ENCODE data around the gene SEC11A.

SEC11A gene

GRCh38 chr15:84671211-84671610 is 44.7 kb downstream of the SEC11A start:
- Mint-ChIP-seq H3K27me3 (no peaks in the 10 kb centered on the region), H3K9me3 (no peaks in the 10 kb centered on the region), H3K27ac (peak overlapping the region; percentile 5), H3K4me1 (peaks cover 32% of the 10 kb centered on the region), H3K4me3 (no peak overlapping the region), H3K36me3 (ENCODE audit: low read depth) (peaks cover 34% of the 10 kb centered on the region)
- DNase-seq = no peak
- ATAC-seq = no peak

DNA sequence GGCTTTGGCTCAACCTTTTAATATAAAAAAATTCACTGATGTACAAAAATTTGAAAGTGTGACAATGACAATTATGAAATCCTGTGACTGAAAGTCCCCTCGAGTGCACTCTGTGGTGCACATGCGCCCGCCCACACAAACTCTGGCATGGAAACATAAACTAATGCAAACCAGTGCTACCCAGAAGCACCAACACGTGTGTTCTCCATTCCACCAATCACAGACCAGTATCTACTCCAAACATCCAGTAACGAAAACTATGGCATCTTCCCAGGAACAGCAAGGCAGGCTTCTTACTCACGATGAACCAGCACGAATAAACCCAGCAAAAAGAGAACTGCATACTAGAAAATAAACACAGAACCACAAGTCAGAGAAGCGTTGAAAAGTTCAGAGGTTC is 46.2 kb downstream of the SEC11A start:
- Mint-ChIP-seq H3K4me3 (no peak overlapping the region), H3K36me3 (ENCODE audit: low read depth) (peaks cover 38% of the 10 kb centered on the region), H3K27ac (peak overlapping the region; percentile 68), H3K27me3 (no peaks in the 10 kb centered on the region), H3K4me1 (peaks cover 35% of the 10 kb centered on the region), H3K9me3 (no peaks in the 10 kb centered on the region)
- ATAC-seq (peak; percentile 55), DNase-seq (peak; percentile 61)

- Mint-ChIP-seq H3K4me1 (peaks cover 34% of the 10 kb centered on the region), H3K9me3 (no peaks in the 10 kb centered on the region), H3K36me3 (ENCODE audit: low read depth) (peaks cover 39% of the 10 kb centered on the region), H3K27ac (peak overlapping the region; percentile 68), H3K4me3 (no peak overlapping the region), H3K27me3 (no peaks in the 10 kb centered on the region)
- no peak for ATAC-seq
- no peak for DNase-seq
Measured at GRCh38 chr15:84668221-84668982, 47.5 kb downstream of the SEC11A start.

DNA sequence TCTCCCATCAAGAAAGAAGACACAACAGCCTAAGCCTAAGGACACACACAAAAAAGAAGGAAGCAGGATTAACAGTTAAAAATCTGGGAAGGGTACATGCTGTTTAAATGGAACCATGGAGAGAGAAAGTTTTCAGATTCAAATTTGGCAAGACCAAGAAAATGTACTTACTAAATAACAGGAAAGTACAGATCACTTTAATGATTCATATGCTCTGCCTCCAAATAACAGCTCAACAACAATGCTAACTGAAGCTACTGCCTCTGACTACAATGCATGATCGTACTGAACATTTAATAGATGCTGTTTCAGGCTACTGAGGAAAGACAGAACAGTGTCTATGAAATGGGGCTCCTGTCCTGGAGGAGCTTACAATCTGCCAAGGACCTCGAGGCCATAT is 49.6 kb downstream of the SEC11A start:
- peak; percentile 17 for ATAC-seq
- H3K4me3 Mint-ChIP-seq = no peak overlapping the region
- H3K9me3 Mint-ChIP-seq = no peaks in the 10 kb centered on the region
- H3K36me3 Mint-ChIP-seq (ENCODE audit: low read depth) = peaks cover 37% of the 10 kb centered on the region
- DNase-seq = no peak
- peaks cover 27% of the 10 kb centered on the region for H3K4me1 Mint-ChIP-seq
- H3K27me3 Mint-ChIP-seq = no peaks in the 10 kb centered on the region
- H3K27ac Mint-ChIP-seq = peak overlapping the region; percentile 40

DNA sequence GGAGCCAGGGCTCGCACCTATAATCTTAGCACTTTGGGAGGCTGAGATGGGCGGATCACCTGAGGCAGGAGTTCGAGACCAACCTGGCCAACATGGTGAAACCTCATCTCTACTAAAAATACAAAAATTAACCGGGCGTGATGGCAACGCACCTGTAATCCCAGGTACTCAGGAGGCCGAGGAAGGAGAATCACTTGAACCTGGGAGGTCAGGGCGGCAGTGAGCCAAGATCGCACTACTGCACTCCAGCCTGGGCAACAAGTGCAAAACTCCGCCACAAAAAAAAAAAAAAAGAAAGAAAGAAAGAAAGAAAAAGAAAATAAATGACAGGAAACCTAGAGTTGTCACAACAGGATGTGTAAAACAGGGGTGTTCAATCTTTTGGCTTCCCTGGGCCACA is 54.9 kb downstream of the SEC11A start:
- Mint-ChIP-seq H3K36me3 (ENCODE audit: low read depth) (peaks cover 10% of the 10 kb centered on the region), H3K27ac (no peak overlapping the region), H3K4me3 (no peak overlapping the region), H3K27me3 (no peaks in the 10 kb centered on the region), H3K9me3 (no peaks in the 10 kb centered on the region), H3K4me1 (peaks cover 23% of the 10 kb centered on the region)
- no peak for ATAC-seq
- no peak for DNase-seq

- Mint-ChIP-seq H3K27ac (no peak overlapping the region), H3K36me3 (ENCODE audit: low read depth) (peaks cover 7% of the 10 kb centered on the region), H3K4me3 (no peak overlapping the region), H3K27me3 (no peaks in the 10 kb centered on the region), H3K9me3 (no peaks in the 10 kb centered on the region), H3K4me1 (peaks cover 24% of the 10 kb centered on the region)
- ATAC-seq (no peak), DNase-seq (no peak)
Measured at GRCh38 chr15:84659904-84660781, 55.8 kb downstream of the SEC11A start.

- Mint-ChIP-seq H3K27me3 (no peaks in the 10 kb centered on the region), H3K9me3 (no peaks in the 10 kb centered on the region), H3K36me3 (ENCODE audit: low read depth) (no peaks in the 10 kb centered on the region), H3K4me1 (peaks cover 34% of the 10 kb centered on the region), H3K27ac (peak overlapping the region; percentile 76), H3K4me3 (peak overlapping the region; percentile 63)
- ATAC-seq (no peak), DNase-seq (no peak)
Measured at GRCh38 chr15:84658788-84659411, 57.0 kb downstream of the SEC11A start.

DNA sequence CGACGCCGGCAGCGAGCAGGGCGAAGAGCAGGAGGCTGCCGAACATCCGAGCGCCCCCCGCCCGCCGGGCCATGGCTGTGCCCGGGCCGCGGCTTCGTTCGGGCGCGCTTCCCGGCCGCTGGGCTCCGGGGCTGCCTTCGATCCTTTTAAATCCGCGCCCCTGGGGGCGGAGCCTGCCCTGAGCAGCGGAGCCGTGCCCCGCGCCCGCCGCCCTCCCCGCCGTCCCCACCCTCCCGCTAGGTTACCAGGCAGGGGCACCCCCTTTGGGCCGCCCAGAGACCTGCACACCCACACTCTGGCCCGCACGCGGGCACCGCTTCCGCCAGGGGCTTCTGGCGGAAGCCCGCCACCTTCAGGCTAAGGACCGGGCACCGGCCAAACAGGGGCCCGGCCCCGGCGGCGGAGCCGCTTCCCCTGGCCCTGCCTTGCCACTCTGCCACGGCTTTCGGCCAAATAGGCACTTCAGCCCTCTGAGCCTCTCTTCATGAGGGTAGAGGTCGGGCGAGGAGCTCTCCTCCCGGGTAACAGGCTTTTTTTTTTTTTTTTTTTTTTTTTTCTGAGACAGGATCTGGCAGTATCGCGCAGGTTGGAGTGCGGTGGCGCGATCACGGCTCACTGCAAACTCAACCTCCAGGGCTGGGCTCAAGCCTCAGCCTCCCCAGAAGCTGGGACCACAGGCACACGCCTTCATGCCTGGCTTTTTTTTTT is 57.7 kb downstream of the SEC11A start, which contains the start of gene NMB:
Gene NMB (minus strand): TSS at position 120 of the 708 bp plus-strand sequence. CDS start 47 bp downstream, at position 73.
- H3K9me3 Mint-ChIP-seq = no peaks in the 10 kb centered on the region
- peak within 1 kb of the TSS; percentile 76 for H3K27ac Mint-ChIP-seq
- peaks cover 40% of the 10 kb centered on the region for H3K4me1 Mint-ChIP-seq
- H3K27me3 Mint-ChIP-seq = no peaks in the 10 kb centered on the region
- peak within 1 kb of the TSS; percentile 69 for H3K4me3 Mint-ChIP-seq
- ATAC-seq (peak; percentile 76), DNase-seq (peak; percentile 85)
- no peaks in the 10 kb centered on the region for H3K36me3 Mint-ChIP-seq (ENCODE audit: low read depth)

- DNase-seq = no peak
- no peak for ATAC-seq
- Mint-ChIP-seq H3K27me3 (no peaks in the 10 kb centered on the region), H3K27ac (peak overlapping the region; percentile 39), H3K4me3 (peak overlapping the region; percentile 69), H3K36me3 (ENCODE audit: low read depth) (no peaks in the 10 kb centered on the region), H3K4me1 (peaks cover 45% of the 10 kb centered on the region), H3K9me3 (no peaks in the 10 kb centered on the region)
Measured at GRCh38 chr15:84657748-84658079, 58.2 kb downstream of the SEC11A start.

GRCh38 chr15:84656972-84657371 is 59.0 kb downstream of the SEC11A start:
- Mint-ChIP-seq H3K9me3 (no peaks in the 10 kb centered on the region), H3K27me3 (no peaks in the 10 kb centered on the region), H3K27ac (no peak overlapping the region), H3K36me3 (ENCODE audit: low read depth) (peaks cover 5% of the 10 kb centered on the region), H3K4me1 (peaks cover 52% of the 10 kb centered on the region), H3K4me3 (peak overlapping the region; percentile 69)
- DNase-seq = no peak
- no peak for ATAC-seq

DNA sequence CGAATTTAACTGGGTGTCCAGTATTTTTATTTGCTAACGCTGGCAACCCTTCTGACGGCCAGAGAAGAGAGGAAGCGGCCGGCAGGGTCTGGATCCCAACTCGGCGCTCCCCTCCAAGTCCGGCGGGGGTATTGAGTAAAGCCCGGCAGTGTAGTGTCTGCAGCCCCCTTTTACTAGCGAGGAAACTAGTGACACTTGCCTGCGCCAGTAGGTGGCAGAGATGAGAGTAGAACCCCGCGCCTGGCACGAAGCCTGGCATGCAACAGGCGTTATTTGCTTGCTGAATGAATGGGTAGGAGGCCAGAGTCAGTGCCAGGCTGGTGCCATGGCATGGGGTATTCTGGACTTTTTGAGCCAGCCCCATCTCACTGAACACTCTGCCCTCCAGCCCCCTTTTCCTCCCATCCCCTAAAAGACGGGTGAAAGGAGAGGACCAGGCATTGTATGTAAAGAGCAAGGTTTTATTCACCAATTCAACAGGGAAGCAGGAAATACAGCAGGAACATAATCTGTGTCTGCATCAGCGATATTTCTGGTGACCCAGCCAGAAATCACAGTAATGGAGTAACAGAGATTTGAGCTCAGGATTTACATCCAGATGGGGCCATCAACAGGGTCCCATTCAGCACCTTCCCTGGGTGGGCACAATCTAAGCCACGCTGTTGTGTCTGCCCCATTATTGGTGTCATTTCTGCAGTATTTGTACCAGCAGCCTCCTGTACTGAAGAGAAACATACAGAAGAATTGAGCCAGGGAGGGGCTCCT is 61.1 kb downstream of the SEC11A start:
- Mint-ChIP-seq H3K4me1 (peaks cover 55% of the 10 kb centered on the region), H3K36me3 (ENCODE audit: low read depth) (peaks cover 13% of the 10 kb centered on the region), H3K27ac (peak overlapping the region; percentile 95), H3K9me3 (no peaks in the 10 kb centered on the region), H3K4me3 (peak overlapping the region; percentile 95), H3K27me3 (no peaks in the 10 kb centered on the region)
- DNase-seq (peak; percentile 79), ATAC-seq (peak; percentile 60)

- DNase-seq (peak; percentile 99), ATAC-seq (peak; percentile 82)
- H3K4me1 Mint-ChIP-seq = peaks cover 49% of the 10 kb centered on the region
- peaks cover 14% of the 10 kb centered on the region for H3K36me3 Mint-ChIP-seq (ENCODE audit: low read depth)
- H3K4me3 Mint-ChIP-seq = peak within 1 kb of the TSS; percentile 95
- H3K27me3 Mint-ChIP-seq = no peaks in the 10 kb centered on the region
- no peaks in the 10 kb centered on the region for H3K9me3 Mint-ChIP-seq
- H3K27ac Mint-ChIP-seq = peak within 1 kb of the TSS; percentile 95
Measured at GRCh38 chr15:84653910-84654688, 61.8 kb downstream of the SEC11A start, which contains the start of gene WDR73. Gene WDR73 (minus strand): TSS chr15:84654283. CDS start chr15:84654274, 9 bp downstream.

- DNase-seq (no peak), ATAC-seq (no peak)
- peak overlapping the region; percentile 95 for H3K4me3 Mint-ChIP-seq
- H3K9me3 Mint-ChIP-seq = no peaks in the 10 kb centered on the region
- H3K27ac Mint-ChIP-seq = peak overlapping the region; percentile 95
- H3K4me1 Mint-ChIP-seq = peaks cover 48% of the 10 kb centered on the region
- peaks cover 17% of the 10 kb centered on the region for H3K36me3 Mint-ChIP-seq (ENCODE audit: low read depth)
- no peaks in the 10 kb centered on the region for H3K27me3 Mint-ChIP-seq
Measured at GRCh38 chr15:84653584-84653909, 62.4 kb downstream of the SEC11A start.
